Nephron (organoid): ENCODE results near the gene ABHD6.
A peak's percentile ranks its signal among the peaks of the same experiment; 100 is the strongest.

Experiments
- H3K27ac Mint-ChIP-seq, 3 experiments: 2 replicates each; pipeline ENCODE4 v1.8.0; 2020; ENCODE audit warnings: mixed read lengths in 3 of 3, mild to moderate bottlenecking in 2 of 3, moderate library complexity in 1 of 3
- H3K27me3 Mint-ChIP-seq: 2 replicates; pipeline ENCODE4 v1.8.0; 2021; ENCODE audit warnings: low read depth, mild to moderate bottlenecking, moderate library complexity, mixed read lengths
- H3K36me3 Mint-ChIP-seq: 2 replicates; pipeline ENCODE4 v1.8.0; 2020; ENCODE audit warnings: low read depth, mixed read lengths
- H3K4me1 Mint-ChIP-seq: 2 replicates; pipeline ENCODE4 v1.8.0; 2020; ENCODE audit warnings: mixed read lengths
- H3K4me3 Mint-ChIP-seq, 3 experiments: 2 replicates each; pipeline ENCODE4 v1.8.0; 2020; ENCODE audit warnings: mild to moderate bottlenecking in 3 of 3, mixed read lengths in 3 of 3, moderate library complexity in 2 of 3
- H3K9me3 Mint-ChIP-seq: 2 replicates; pipeline ENCODE4 v1.8.0; 2020; ENCODE audit warnings: mixed read lengths
- TF ChIP-seq, protein P1 (sequence below), 3 experiments: fragments of 200-600 bp; sonication (generic); IDR thresholded peaks; one replicate each; pipeline ENCODE4 v1.5.0; 2021; ENCODE audit warnings: antibody characterized with exemption in 3 of 3; ENCODE audit not compliant: unreplicated experiment in 3 of 3

Gene ABHD6

DNA sequence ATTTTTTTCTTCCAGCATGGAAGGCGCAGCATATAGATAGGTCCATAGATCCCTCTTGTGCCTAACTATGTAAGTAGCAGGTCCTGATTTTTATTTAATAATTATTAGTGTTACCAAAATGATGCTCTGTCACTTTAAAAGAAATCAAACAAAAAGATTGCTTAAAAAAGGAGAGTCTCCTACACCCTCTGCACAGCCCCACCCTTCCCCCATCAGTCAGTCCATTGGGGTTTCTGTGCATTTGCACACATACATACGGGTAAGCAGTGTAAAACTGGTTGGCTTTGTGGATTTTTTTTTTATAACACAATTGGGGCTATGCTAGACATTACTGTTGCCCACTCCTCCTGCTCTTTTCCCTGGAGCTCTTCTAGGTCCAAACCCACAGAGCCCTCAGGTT is 61.5 kb downstream of the ABHD6 start:
- Mint-ChIP-seq H3K27me3 (peaks cover 22% of the 10 kb centered on the region), H3K4me3 (no peak overlapping the region), H3K27ac (no peak overlapping the region)

DNA sequence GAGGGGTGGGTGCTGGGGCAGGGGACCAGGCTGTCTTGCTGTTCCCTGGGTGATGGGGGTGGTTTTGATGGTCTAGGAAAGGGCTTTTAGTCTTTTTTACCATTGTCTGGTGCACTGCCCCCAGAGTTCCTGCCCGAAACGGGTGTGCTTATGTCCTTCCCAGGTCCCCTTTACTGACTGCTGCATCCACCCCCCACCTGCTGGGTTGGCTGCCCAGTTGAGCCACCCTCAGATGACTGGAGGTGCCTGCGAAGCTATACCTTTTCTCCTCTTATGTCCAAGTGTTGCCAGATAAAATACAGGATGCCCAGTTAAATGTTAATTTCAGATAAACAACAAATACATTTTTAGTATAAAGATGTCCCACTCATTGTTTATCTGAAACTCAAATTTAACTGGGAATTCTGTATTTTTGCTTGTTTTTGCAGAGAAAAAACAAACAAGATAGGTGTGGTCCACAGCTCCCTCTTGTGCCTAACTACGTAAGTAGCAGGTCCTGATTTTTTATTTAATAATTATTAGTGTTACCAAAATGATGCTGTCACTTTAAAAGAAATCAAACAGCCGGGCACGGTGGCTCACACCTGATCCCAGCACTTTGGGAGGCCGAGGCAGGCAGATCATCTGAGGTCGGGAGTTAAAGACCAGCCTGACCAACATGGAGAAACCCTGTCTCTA is 62.4 kb downstream of the ABHD6 start:
- no peak overlapping the region for H3K4me3 Mint-ChIP-seq
- no peaks in the 10 kb centered on the region for H3K36me3 Mint-ChIP-seq
- no peaks in the 10 kb centered on the region for H3K9me3 Mint-ChIP-seq
- no peaks in the 10 kb centered on the region for H3K4me1 Mint-ChIP-seq
- H3K27me3 Mint-ChIP-seq: peaks cover 22% of the 10 kb centered on the region
- H3K27ac Mint-ChIP-seq: peak overlapping the region in 2 of 3 experiments; percentile 38 to 53
- TF ChIP-seq, protein P1, sequence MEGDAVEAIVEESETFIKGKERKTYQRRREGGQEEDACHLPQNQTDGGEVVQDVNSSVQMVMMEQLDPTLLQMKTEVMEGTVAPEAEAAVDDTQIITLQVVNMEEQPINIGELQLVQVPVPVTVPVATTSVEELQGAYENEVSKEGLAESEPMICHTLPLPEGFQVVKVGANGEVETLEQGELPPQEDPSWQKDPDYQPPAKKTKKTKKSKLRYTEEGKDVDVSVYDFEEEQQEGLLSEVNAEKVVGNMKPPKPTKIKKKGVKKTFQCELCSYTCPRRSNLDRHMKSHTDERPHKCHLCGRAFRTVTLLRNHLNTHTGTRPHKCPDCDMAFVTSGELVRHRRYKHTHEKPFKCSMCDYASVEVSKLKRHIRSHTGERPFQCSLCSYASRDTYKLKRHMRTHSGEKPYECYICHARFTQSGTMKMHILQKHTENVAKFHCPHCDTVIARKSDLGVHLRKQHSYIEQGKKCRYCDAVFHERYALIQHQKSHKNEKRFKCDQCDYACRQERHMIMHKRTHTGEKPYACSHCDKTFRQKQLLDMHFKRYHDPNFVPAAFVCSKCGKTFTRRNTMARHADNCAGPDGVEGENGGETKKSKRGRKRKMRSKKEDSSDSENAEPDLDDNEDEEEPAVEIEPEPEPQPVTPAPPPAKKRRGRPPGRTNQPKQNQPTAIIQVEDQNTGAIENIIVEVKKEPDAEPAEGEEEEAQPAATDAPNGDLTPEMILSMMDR (IDR thresholded peaks at IDR 0.05; ENCODE audit: unreplicated experiment in 3 of 3): peak; percentile 69 to 76 (median 73)

More for the DNA sequence above, 61.5 kb downstream of the ABHD6 start:
- TF ChIP-seq, protein P1 (IDR thresholded peaks at IDR 0.05; ENCODE audit: unreplicated experiment in 3 of 3): no peak
- Mint-ChIP-seq H3K4me1 (no peaks in the 10 kb centered on the region), H3K9me3 (no peaks in the 10 kb centered on the region), H3K36me3 (peaks cover 2% of the 10 kb centered on the region)

DNA sequence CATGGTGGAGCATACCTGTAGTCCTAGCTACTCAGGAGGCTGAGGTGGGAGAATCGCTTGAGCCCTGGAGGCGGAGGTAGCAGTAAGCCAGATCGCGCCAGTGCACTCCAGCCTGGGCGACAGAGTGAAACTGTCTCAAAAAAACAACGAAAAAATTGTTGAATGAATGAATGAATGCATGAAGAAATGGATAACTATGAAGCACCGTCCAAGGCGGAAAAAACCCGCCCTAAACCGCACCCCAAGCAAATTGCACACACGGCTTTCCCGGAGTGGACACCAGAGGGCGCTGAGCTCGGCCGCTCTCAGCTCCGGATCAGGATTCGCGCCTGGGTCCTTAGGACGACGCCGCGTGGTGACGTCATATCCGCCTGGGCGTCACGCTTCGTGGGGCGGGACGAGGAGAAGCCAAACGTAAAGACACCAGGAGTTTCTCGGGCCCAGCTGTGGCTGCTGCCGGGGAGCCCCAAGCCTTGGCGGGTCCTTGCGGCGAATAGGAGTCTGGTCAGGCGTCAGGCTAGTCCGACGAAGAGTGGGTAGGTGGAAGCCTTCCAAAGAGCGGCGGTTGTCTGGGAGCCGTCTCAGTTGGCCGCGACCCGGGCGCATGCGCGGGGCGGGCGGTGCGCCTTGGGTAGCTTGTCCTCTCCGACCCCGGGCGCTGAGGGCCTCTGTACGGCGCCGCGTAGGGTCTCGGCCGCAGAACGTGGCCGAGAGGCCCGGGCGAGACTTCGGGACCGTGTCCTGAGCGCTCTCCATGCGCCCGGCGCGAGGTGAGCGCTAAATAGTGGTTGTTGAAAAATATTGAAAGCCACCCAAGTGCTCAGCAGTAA is 68.5 kb downstream of the ABHD6 start, which contains the start of the genes HTD2 and RPP14:
TSS of gene HTD2 (plus strand) at position 639 of the 830 bp plus-strand sequence. CDS start 11,094 bp downstream, outside the sequence.
TSS of gene RPP14 (plus strand) at position 364 of the 830 bp plus-strand sequence. CDS start 4,085 bp downstream, outside the sequence.
- Mint-ChIP-seq H3K27ac (peak within 1 kb of the TSS; percentile 100), H3K36me3 (peaks cover 16% of the 10 kb centered on the region), H3K27me3 (peaks cover 11% of the 10 kb centered on the region), H3K4me3 (peak within 1 kb of the TSS; percentile 94 to 96 (median 95)), H3K4me1 (peaks cover 25% of the 10 kb centered on the region), H3K9me3 (no peaks in the 10 kb centered on the region)
- TF ChIP-seq, protein P1 (IDR thresholded peaks at IDR 0.05; ENCODE audit: unreplicated experiment in 3 of 3): peak; percentile 98 to 99 (median 98)

DNA sequence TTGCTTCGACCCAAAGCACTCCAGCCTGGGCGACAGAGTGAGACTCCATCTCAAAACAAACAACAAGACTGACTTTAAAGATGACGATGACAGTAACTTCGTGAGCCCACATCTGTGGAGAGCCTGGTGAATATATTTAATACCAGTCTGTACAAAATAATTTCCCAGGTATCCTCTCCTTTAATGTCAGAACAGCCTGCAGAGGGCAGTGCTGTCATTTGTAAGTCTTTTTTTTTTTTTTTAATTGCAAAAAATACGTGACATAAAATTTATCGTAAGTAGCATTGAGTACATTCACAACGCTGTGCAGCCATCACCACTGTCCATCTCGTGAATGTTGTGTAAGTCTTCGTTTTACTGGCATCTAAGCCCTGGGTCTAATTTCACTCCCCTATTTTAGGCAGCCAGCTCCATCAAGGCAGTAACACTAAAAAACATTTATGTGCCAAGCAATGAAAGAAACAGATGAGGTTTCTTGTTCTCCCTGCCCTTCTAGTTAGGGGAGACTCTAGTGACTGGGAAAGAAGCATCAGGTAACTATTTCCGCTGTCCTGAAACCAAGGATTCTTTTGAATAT is 70.1 kb downstream of the ABHD6 start:
- H3K9me3 Mint-ChIP-seq: no peaks in the 10 kb centered on the region
- TF ChIP-seq, protein P1 (IDR thresholded peaks at IDR 0.05; ENCODE audit: unreplicated experiment in 3 of 3): peak; percentile 43 to 59 (median 53)
- peaks cover 25% of the 10 kb centered on the region for H3K4me1 Mint-ChIP-seq
- H3K27ac Mint-ChIP-seq: peak overlapping the region; percentile 37 to 100 (median 100)
- H3K36me3 Mint-ChIP-seq: peaks cover 29% of the 10 kb centered on the region
- H3K27me3 Mint-ChIP-seq: peaks cover 4% of the 10 kb centered on the region
- peak overlapping the region; percentile 94 to 96 (median 95) for H3K4me3 Mint-ChIP-seq

DNA sequence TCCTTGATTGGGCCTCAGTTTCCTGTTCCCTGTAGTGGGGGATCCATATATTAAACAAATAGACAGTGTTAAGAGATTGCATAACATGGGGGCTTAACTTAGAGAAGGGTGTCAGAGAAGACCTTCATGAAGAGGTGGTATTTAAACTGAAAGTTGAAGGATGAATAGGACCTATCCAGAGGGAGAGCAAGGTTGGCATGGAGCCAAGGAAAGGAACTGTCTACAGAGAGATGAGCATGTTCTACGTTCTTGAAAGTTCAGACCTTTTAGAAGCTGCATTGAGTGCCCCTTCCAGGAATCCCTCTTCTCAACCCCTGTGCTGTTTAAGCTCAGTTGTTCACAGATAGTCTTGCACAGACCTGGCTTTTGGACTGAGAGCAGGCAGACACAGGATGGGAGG is 71.1 kb downstream of the ABHD6 start:
- H3K36me3 Mint-ChIP-seq: peaks cover 37% of the 10 kb centered on the region
- H3K9me3 Mint-ChIP-seq: no peaks in the 10 kb centered on the region
- TF ChIP-seq, protein P1 (IDR thresholded peaks at IDR 0.05; ENCODE audit: unreplicated experiment in 3 of 3): no peak

More for the DNA sequence above, 71.1 kb downstream of the ABHD6 start:
- peak overlapping the region; percentile 94 to 96 (median 95) for H3K4me3 Mint-ChIP-seq
- H3K27me3 Mint-ChIP-seq: peaks cover 2% of the 10 kb centered on the region
- peaks cover 25% of the 10 kb centered on the region for H3K4me1 Mint-ChIP-seq
- H3K27ac Mint-ChIP-seq: peak overlapping the region; percentile 73 to 100 (median 100)
